ENCODE results near the gene NT5C.

NT5C gene

GRCh38 chr17:75090871-75091854 is 40.4 kb downstream of the NT5C start:
- DNase-seq, result no peak

- no peak for DNase-seq
Observed at GRCh38 chr17:75088465-75089417, 42.8 kb downstream of the NT5C start.

- DNase-seq, result no peak
Observed at GRCh38 chr17:75087558-75088453, 43.7 kb downstream of the NT5C start, which contains the start of gene SLC16A5. Gene SLC16A5 (plus strand): TSS chr17:75087954. CDS start chr17:75093637, 5,683 bp downstream.

GRCh38 chr17:75087182-75087557 is 44.4 kb downstream of the NT5C start:
- DNase-seq, result no peak

GRCh38 chr17:75086496-75087181 is 44.9 kb downstream of the NT5C start:
- DNase-seq, result no peak

- DNase-seq, result no peak
Observed at GRCh38 chr17:75084039-75084660, 47.4 kb downstream of the NT5C start.

GRCh38 chr17:75082683-75083082 is 48.9 kb downstream of the NT5C start:
- DNase-seq, result no peak

GRCh38 chr17:75081611-75082540 is 49.7 kb downstream of the NT5C start:
- DNase-seq, result peak; percentile 62

All from NCI-H82 (cell line).